ENCODE measurements around the gene OR10V1. TPM values are rescaled to one million over a fixed set of nuclear protein-coding genes. Genes with fewer than 3 reads are reported as not detected.

OR10V1 gene
- total and polyA plus RNA-seq, 9 of the 15 experiments (the other 6 are each of a cell fraction or from before 2014, with no cell fraction given), result not detected

- no peak overlapping the region for H3K27ac ChIP-seq (ENCODE audit: extremely low read depth, low read depth, low read length)
- H3K27me3 ChIP-seq (ENCODE audit: control insufficient read depth in 2 of 2, insufficient read depth in 2 of 2, low read length in 2 of 2), result no peaks in the 10 kb centered on the region
- no peak for TF ChIP-seq FOXP4 (CRISPR knock-in tag; IDR thresholded peaks at IDR 0.05; ENCODE audit: borderline replicate concordance)
- TF ChIP-seq RAD21 (CRISPR knock-in tag; conservative IDR thresholded peaks at IDR 0.05 in 1 of 2, IDR thresholded peaks at IDR 0.05 in 1 of 2), result no peak
- no peak for TF ChIP-seq TFAP4 (CRISPR knock-in tag; IDR thresholded peaks at IDR 0.05; ENCODE audit: borderline replicate concordance)
- TF ChIP-seq PRDM10 (IDR thresholded peaks at IDR 0.05; ENCODE audit: partially characterized antibody), result no peak
- no peak for TF ChIP-seq PHB (CRISPR knock-in tag; IDR thresholded peaks at IDR 0.05)
- TF ChIP-seq NFE2 (IDR thresholded peaks at IDR 0.05; ENCODE audit: low read depth), result no peak
- in situ Hi-C loops (cut with MboI), result loop anchor here (25.0 kb wide), 1 partner anchor 511 kb away; no protein-coding TSS in a partner anchor
- no peak overlapping the region for H3K4me3 ChIP-seq
- no TSS peak for BruUV-seq (replicated peaks)
- ATAC-seq (no peak), FAIRE-seq (no peak), DNase-seq (ENCODE audit: extremely low read depth in 1 of 4, low spot score in 3 of 4) (no peak)
- CTCF ChIA-PET (ENCODE audit: low intra/inter-chr PET ratio), result interaction anchor here (0.5 kb wide), 1 partner anchor 50 kb away, joined by 3 read pairs; no protein-coding TSS in a partner anchor
- H3K9me1 ChIP-seq (ENCODE audit: control insufficient read depth, insufficient read depth, low read length), result no peaks in the 10 kb centered on the region
- no peaks in the 10 kb centered on the region for H4K20me1 ChIP-seq (replicated peaks; ENCODE audit: control insufficient read depth, insufficient read depth, low read length)
- H3K4me1 ChIP-seq (replicated peaks in 1 of 2; ENCODE audit: control insufficient read depth in 2 of 2, insufficient read depth in 2 of 2, low read length in 2 of 2), result no peaks in the 10 kb centered on the region; a peak in 1 of 5 replicates
- H3K4me2 ChIP-seq (ENCODE audit: insufficient read depth, low read length), result no peak overlapping the region
- intact Hi-C loops (cut with micrococcal nuclease), result no loop called here
- H3K79me2 ChIP-seq (ENCODE audit: control insufficient read depth, insufficient read depth, low read length), result no peaks in the 10 kb centered on the region
- no peak overlapping the region for H3K9ac ChIP-seq (ENCODE audit: insufficient read depth in 1 of 2, low read depth in 2 of 2, low read length in 2 of 2)
- POLR2A ChIA-PET, result no interaction called here
- H3K9me3 ChIP-seq (replicated peaks; ENCODE audit: control insufficient read depth, insufficient read depth, low read depth, low read length), result no peaks in the 10 kb centered on the region; the same call in 1 of the 2 replicates
- H3K36me3 ChIP-seq (ENCODE audit: control insufficient read depth, insufficient read depth, low read length), result no peaks in the 10 kb centered on the region
- no peak overlapping the region for H2AFZ ChIP-seq (ENCODE audit: low read depth, low read length)
These were observed 15.1 kb downstream of the OR10V1 start for GRCh38 chr11:59698506-59698905.
